ENCODE results near the gene ZMYND19.

DNA sequence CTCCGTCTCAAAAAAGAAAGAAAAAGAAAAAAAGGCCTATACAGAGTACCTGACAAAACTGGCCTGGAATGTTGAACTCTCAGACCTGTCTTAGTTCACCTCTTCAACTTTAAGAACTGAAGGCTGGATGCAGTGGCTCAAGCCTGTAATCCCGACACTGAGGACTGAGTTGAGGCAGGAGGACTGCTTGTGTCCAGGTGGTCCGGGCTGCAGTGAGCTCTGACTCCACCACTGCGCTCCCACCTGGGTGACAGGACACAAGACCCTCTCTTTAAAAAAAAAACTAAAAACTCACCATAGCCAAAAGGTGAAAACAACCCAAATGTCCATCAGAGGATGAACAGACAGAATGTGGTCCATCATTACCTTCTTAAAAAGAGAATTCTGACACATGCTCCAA lies 32.2 kb downstream of the ZMYND19 start:
- TF ChIP-seq POLR2A (IDR thresholded peaks at IDR 0.05; ENCODE audit: low read length) (no peak), GATA1 (IDR thresholded peaks at IDR 0.05; ENCODE audit: low read depth, low read length) (no peak)
